Measurements from ENCODE around the gene CCDC88C. TPM values are rescaled to one million over a fixed set of nuclear protein-coding genes. Genes with fewer than 3 reads are reported as not detected.

CCDC88C gene
- total RNA-seq, 2 experiments from 2014 or later = 269 to 287 TPM

DNA sequence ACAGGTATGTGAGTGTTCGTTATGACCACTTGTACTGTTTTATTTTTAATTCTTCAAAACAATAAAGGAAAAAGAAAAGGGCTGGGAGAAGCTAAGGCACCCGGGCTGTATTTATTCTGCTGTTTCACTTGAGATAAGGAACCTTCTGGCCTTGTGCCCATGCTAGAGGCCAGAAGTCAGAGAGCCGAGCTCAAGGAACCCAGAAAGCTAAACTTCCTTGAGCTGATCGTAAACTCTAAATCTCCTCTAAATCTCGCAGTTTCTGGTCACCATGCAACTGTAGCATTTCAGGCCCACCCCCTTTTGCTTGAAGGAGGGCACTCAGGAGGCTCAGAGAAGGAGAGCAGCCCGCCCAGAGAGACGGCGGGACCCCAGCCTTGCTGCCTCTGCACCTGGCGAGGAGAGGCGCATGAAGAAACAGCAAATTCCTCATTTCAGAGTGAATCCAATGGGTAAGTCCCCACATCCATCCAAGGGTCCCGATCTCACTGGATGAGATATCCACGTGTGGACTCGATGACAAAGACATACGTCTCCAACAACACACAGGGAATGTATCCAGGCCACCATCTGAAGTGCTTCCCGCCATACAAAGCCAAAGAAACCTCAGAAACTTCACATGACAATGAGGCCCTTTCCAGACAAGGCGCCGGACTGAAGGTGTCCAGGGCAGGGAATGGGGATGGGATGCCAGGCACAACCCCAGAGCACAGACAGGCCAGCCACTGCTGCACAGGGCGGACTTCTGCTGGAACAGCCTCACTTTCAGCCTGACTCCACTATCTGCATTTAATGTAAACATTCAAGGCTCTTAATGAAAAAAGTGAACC, 14.6 kb downstream of the CCDC88C start:
- intact Hi-C loops (cut with DNase I, micrococcal nuclease) = no loop called here
- Mint-ChIP-seq H3K36me3 (ENCODE audit: low read depth) (peaks cover 56% of the 10 kb centered on the region), H3K27me3 (no peaks in the 10 kb centered on the region), H3K9me3 (no peaks in the 10 kb centered on the region), H3K4me1 (ENCODE audit: low read depth) (peaks cover 90% of the 10 kb centered on the region), H3K27ac (peak overlapping the region; percentile 98), H3K4me3 (peak overlapping the region; percentile 81)
- Histone ChIP-seq H3K4me1 (ENCODE audit: insufficient read depth, low read length) (peaks cover 98% of the 10 kb centered on the region), H3K36me3 (ENCODE audit: insufficient read depth, low read length) (peaks cover 30% of the 10 kb centered on the region), H3K27me3 (ENCODE audit: control insufficient read depth in 1 of 2, insufficient read depth in 2 of 2, low read length in 2 of 2) (no peaks in the 10 kb centered on the region), H3K27ac (ENCODE audit: low read depth in 1 of 2, low read length in 2 of 2) (peak overlapping the region; percentile 70 to 85), H3K9me3 (ENCODE audit: control insufficient read depth in 1 of 2, insufficient read depth in 1 of 2, low read length in 2 of 2) (no peaks in the 10 kb centered on the region), H3K4me3 (ENCODE audit: low read length) (peak overlapping the region; percentile 17)
- CTCF ChIA-PET = interaction anchor here (0.6 to 6.1 kb wide), 6 partner anchors 9 to 85 kb away, joined by 3 to 62 read pairs (median 6); partner anchors contain the start of gene CCDC88C
- DNase-seq (peak in 1 of 14 experiments; percentile 27), ATAC-seq (ENCODE audit: poor library complexity) (no peak)
- POLR2A ChIA-PET = interaction anchor here (0.9 to 12.9 kb wide), 7 partner anchors 13 to 78 kb away, joined by 3 to 294 read pairs (median 10); partner anchors contain the start of gene CCDC88C
- TF ChIP-seq, protein P1, sequence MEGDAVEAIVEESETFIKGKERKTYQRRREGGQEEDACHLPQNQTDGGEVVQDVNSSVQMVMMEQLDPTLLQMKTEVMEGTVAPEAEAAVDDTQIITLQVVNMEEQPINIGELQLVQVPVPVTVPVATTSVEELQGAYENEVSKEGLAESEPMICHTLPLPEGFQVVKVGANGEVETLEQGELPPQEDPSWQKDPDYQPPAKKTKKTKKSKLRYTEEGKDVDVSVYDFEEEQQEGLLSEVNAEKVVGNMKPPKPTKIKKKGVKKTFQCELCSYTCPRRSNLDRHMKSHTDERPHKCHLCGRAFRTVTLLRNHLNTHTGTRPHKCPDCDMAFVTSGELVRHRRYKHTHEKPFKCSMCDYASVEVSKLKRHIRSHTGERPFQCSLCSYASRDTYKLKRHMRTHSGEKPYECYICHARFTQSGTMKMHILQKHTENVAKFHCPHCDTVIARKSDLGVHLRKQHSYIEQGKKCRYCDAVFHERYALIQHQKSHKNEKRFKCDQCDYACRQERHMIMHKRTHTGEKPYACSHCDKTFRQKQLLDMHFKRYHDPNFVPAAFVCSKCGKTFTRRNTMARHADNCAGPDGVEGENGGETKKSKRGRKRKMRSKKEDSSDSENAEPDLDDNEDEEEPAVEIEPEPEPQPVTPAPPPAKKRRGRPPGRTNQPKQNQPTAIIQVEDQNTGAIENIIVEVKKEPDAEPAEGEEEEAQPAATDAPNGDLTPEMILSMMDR (IDR thresholded peaks at IDR 0.05) = no peak

DNA sequence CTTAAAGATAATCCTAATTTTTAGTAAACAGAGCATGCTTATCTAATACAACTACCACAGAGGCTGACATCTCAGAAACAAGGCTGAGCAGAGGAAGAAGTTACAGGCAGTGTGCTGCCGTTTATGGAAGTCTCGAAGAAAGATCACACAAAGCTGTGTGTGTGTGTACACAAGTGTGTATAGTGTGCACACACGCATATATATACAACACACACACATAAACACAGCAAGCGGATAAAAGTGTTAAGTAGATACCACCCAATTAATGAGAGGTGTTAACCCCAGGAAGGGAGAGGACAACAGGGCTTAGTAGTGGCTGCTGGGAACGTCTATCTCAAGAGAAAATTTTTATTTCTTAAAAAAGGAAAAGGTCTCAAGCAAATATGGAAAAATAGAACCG, 15.3 kb downstream of the CCDC88C start:
- H3K36me3 Mint-ChIP-seq (ENCODE audit: low read depth) = peaks cover 52% of the 10 kb centered on the region

DNA sequence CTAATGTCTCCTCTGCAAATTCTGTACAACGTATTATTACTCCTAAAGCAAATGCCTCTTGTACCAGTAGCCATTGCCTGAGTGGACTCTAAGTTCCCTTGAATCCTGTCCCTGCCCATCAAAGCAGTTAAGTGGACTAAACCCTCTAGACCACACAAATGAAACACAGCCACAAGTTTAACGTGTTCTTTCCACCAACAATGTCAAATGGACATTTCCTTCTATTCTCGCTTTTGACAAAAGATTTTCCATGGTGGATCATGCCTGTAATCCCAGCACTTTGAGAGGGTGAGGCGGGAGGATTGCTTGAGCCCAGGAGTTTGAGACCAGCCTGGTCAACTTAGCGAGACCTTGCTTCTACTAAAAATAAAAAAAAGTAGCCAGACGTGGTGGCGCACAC, 15.9 kb downstream of the CCDC88C start:
- ATAC-seq (ENCODE audit: poor library complexity) (no peak), DNase-seq (no peak)
- H3K4me3 ChIP-seq (ENCODE audit: low read length) = no peak overlapping the region
- peaks cover 91% of the 10 kb centered on the region for H3K4me1 Mint-ChIP-seq (ENCODE audit: low read depth)
- intact Hi-C loops (cut with DNase I, micrococcal nuclease) = no loop called here
- POLR2A ChIA-PET = interaction anchor here (1.4 to 12.9 kb wide), 5 partner anchors 15 to 76 kb away, joined by 3 to 294 read pairs (median 10); partner anchors contain the start of gene CCDC88C
- CTCF ChIA-PET = interaction anchor here (0.6 to 6.1 kb wide), 3 partner anchors 15 to 896 kb away, joined by 3 to 62 read pairs (median 29); partner anchors contain the start of gene CCDC88C
- no peaks in the 10 kb centered on the region for H3K27me3 ChIP-seq (ENCODE audit: control insufficient read depth in 1 of 2, insufficient read depth in 2 of 2, low read length in 2 of 2)
- peak overlapping the region; percentile 98 for H3K27ac Mint-ChIP-seq
- peaks cover 98% of the 10 kb centered on the region for H3K4me1 ChIP-seq (ENCODE audit: insufficient read depth, low read length)
- peaks cover 49% of the 10 kb centered on the region for H3K36me3 Mint-ChIP-seq (ENCODE audit: low read depth)
- H3K4me3 Mint-ChIP-seq = peak overlapping the region; percentile 61
- peaks cover 18% of the 10 kb centered on the region for H3K36me3 ChIP-seq (ENCODE audit: insufficient read depth, low read length)
- TF ChIP-seq, protein P1 (IDR thresholded peaks at IDR 0.05) = no peak
- peak overlapping the region; percentile 70 to 85 for H3K27ac ChIP-seq (ENCODE audit: low read depth in 1 of 2, low read length in 2 of 2)
- H3K27me3 Mint-ChIP-seq = no peaks in the 10 kb centered on the region
- H3K9me3 ChIP-seq (ENCODE audit: control insufficient read depth in 1 of 2, insufficient read depth in 1 of 2, low read length in 2 of 2) = no peaks in the 10 kb centered on the region
- no peaks in the 10 kb centered on the region for H3K9me3 Mint-ChIP-seq

More for the DNA sequence above, 15.3 kb downstream of the CCDC88C start:
- intact Hi-C loops (cut with DNase I, micrococcal nuclease) = no loop called here
- Histone ChIP-seq H3K27ac (ENCODE audit: low read depth in 1 of 2, low read length in 2 of 2) (peak overlapping the region; percentile 70 to 85), H3K27me3 (ENCODE audit: control insufficient read depth in 1 of 2, insufficient read depth in 2 of 2, low read length in 2 of 2) (no peaks in the 10 kb centered on the region), H3K9me3 (ENCODE audit: control insufficient read depth in 1 of 2, insufficient read depth in 1 of 2, low read length in 2 of 2) (no peaks in the 10 kb centered on the region), H3K4me3 (ENCODE audit: low read length) (peak overlapping the region; percentile 17), H3K4me1 (ENCODE audit: insufficient read depth, low read length) (peaks cover 98% of the 10 kb centered on the region), H3K36me3 (ENCODE audit: insufficient read depth, low read length) (peaks cover 24% of the 10 kb centered on the region)
- DNase-seq (peak in 1 of 14 experiments; percentile 69), ATAC-seq (ENCODE audit: poor library complexity) (no peak)
- ChIA-PET POLR2A (interaction anchor here (0.9 to 12.9 kb wide), 7 partner anchors 14 to 77 kb away, joined by 3 to 294 read pairs (median 10); partner anchors contain the start of gene CCDC88C), CTCF (interaction anchor here (0.6 to 6.1 kb wide), 5 partner anchors 9 to 895 kb away, joined by 3 to 62 read pairs (median 5); partner anchors contain the start of gene CCDC88C)
- Mint-ChIP-seq H3K9me3 (no peaks in the 10 kb centered on the region), H3K27me3 (no peaks in the 10 kb centered on the region), H3K4me3 (peak overlapping the region; percentile 81), H3K4me1 (ENCODE audit: low read depth) (peaks cover 91% of the 10 kb centered on the region), H3K27ac (peak overlapping the region; percentile 98)
- TF ChIP-seq, protein P1 (IDR thresholded peaks at IDR 0.05) = no peak
